ENCODE results near the gene GNAT2. TPM values are rescaled to one million over a fixed set of nuclear protein-coding genes. Genes with fewer than 3 reads are reported as not detected.
A peak's percentile ranks its signal among the peaks of the same experiment; 100 is the strongest.

Gene GNAT2
- total RNA-seq, 4 donors from 2014 or later: not detected

- TF ChIP-seq POLR2AphosphoS5 (IDR thresholded peaks at IDR 0.05): no peak
- TF ChIP-seq POLR2A (IDR thresholded peaks at IDR 0.05): no peak
- TF ChIP-seq EP300 (IDR thresholded peaks at IDR 0.05): no peak
- no peak for TF ChIP-seq CTCF (IDR thresholded peaks at IDR 0.05)
- peaks cover 0 to 66% of the 10 kb centered on the region in 2 donors for H3K36me3 ChIP-seq
- 87 to 100% methylated on average over 3 to 7 of the region's 23 CpGs for WGBS, 2 donors (ENCODE audit: low coverage in 1 of 2)
Measured at GRCh38 chr1:109627692-109628399, 8.4 kb upstream of the GNAT2 start.

GRCh38 chr1:109626682-109627408 lies 7.4 kb upstream of the GNAT2 start:
- WGBS, 2 donors (ENCODE audit: low coverage in 1 of 2): no CpG with 5 or more reads among the region's 21 CpGs
- Histone ChIP-seq H3K4me3 (no peak overlapping the region), H3K36me3 (peaks cover 0 to 62% of the 10 kb centered on the region in 2 donors), H3K4me1 (peaks cover 0 to 53% (median 17%) of the 10 kb centered on the region in 3 donors), H3K27me3 (no peaks in the 10 kb centered on the region), H3K9me3 (no peaks in the 10 kb centered on the region), H3K27ac (no peak overlapping the region)
- ATAC-seq: no peak
- TF ChIP-seq EP300 (IDR thresholded peaks at IDR 0.05): no peak
- no peak for TF ChIP-seq POLR2AphosphoS5 (IDR thresholded peaks at IDR 0.05)
- TF ChIP-seq POLR2A (IDR thresholded peaks at IDR 0.05): no peak
- TF ChIP-seq CTCF (IDR thresholded peaks at IDR 0.05): no peak

More at GRCh38 chr1:109627692-109628399, 8.4 kb upstream of the GNAT2 start:
- Histone ChIP-seq H3K4me1 (peaks cover 0 to 53% (median 15%) of the 10 kb centered on the region in 3 donors), H3K27ac (no peak overlapping the region), H3K9me3 (no peaks in the 10 kb centered on the region), H3K27me3 (no peaks in the 10 kb centered on the region), H3K4me3 (no peak overlapping the region)
- ATAC-seq: no peak

GRCh38 chr1:109625601-109626560 lies 6.5 kb upstream of the GNAT2 start:
- no peak for TF ChIP-seq CTCF (IDR thresholded peaks at IDR 0.05)
- no peak for TF ChIP-seq EP300 (IDR thresholded peaks at IDR 0.05)
- TF ChIP-seq POLR2AphosphoS5 (IDR thresholded peaks at IDR 0.05): no peak
- TF ChIP-seq POLR2A (IDR thresholded peaks at IDR 0.05): no peak
- no peak for ATAC-seq

GRCh38 chr1:109625176-109625575 lies 5.8 kb upstream of the GNAT2 start:
- peaks cover 0 to 53% (median 26%) of the 10 kb centered on the region in 3 donors for H3K4me1 ChIP-seq

More at GRCh38 chr1:109625601-109626560, 6.5 kb upstream of the GNAT2 start:
- 17 to 30% methylated on average over 1 to 2 of the region's 32 CpGs for WGBS, 2 donors (ENCODE audit: low coverage in 1 of 2)
- Histone ChIP-seq H3K4me1 (peaks cover 0 to 53% (median 25%) of the 10 kb centered on the region in 3 donors), H3K27ac (peak overlapping the region in 1 of 4 donors; percentile 24), H3K4me3 (no peak overlapping the region), H3K27me3 (no peaks in the 10 kb centered on the region), H3K9me3 (no peaks in the 10 kb centered on the region), H3K36me3 (peaks cover 0 to 53% of the 10 kb centered on the region in 2 donors)

More at GRCh38 chr1:109625176-109625575, 5.8 kb upstream of the GNAT2 start:
- Histone ChIP-seq H3K4me3 (no peak overlapping the region), H3K36me3 (peaks cover 0 to 49% of the 10 kb centered on the region in 2 donors), H3K27me3 (no peaks in the 10 kb centered on the region), H3K9me3 (no peaks in the 10 kb centered on the region), H3K27ac (peak overlapping the region in 1 of 4 donors; percentile 24)
- 66% methylated on average over 13 of the region's 16 CpGs; no CpG with 5 or more reads in 1 of the 2 donors for WGBS, 2 donors (ENCODE audit: low coverage in 1 of 2)
- TF ChIP-seq POLR2A (IDR thresholded peaks at IDR 0.05): no peak
- TF ChIP-seq CTCF (IDR thresholded peaks at IDR 0.05): no peak
- TF ChIP-seq EP300 (IDR thresholded peaks at IDR 0.05): no peak
- no peak for TF ChIP-seq POLR2AphosphoS5 (IDR thresholded peaks at IDR 0.05)
- ATAC-seq: no peak

Measured in gastroesophageal sphincter (tissue), 4 donors.